ENCODE data around the gene THRB.
"Not testable (repeated sequence)": the region's sequence is repeated elsewhere in the genome, so short reads cannot be mapped to it uniquely, and the experiment has no call there.

The THRB gene

DNA sequence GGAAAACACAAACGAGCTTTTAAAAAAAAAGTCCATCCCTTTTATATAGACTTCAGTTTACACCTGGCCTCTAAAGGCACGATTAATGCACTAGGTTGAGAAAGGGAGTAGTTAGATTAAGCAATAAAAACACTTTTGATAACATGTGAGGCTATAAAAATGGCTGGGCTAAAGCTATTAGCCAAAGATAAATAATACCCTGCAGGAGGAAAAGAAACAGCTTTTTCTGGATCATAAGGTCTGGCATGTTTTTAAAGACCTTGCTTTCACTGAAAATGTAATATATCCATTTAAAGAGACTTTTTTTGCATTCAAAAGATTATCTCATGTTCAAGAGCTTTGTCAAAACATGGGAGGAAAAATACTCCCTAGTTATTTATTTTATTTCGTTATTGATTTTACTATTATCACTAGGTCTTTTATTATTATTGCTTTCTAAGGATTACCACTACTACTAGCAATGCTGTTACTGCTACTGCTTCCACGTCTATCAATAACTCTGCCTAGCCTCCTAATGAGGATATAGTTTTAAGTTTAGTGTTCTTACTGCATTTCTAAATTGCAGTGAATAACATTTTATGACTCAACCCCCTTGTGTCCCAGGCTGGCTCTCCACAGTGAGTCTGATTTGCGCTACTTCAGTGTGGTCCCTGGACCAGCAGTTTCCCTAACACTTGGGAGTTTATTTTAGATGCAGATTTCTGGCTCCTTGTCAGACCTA, 93.4 kb downstream of the THRB start:
- DNase-seq (ENCODE audit: low read depth) = no peak

DNA sequence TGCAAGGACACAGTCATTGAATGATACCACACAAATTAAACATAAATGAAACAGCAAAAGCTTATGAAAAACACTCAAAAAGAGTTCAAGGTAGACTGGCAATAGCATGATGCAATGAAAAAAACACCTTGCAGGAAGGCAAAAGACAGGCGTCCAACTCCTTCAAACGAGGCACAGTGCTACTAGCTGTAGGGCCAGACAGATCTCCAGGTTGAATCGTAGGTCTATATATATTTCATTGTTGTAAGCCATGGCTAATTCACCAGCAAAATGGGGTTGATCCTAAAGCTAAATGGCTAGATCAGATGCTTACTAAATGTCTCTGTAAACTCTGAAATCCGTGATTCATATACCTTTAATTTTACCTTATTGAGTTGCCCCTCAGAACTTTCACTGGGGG, 94.2 kb downstream of the THRB start:
- no peak for DNase-seq (ENCODE audit: low read depth)

DNA sequence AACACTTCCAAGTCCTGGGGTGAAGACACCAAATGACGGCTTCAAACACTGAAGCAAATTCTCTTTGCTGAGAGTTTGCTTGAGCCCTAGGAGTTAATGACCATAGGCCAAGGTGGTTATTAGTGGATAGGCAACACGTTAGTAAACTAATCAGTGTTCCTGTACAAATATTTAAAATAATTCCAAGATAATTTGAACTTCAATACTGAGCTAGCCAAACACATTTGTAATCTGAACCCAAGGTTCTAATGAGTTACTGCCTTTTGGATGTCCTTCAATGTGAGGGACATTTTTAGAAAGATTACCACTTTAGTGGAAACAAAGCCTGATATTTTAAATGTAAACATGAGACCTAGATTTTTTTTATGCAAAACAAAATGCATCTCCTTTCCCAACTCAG, 94.6 kb downstream of the THRB start:
- DNase-seq (ENCODE audit: low read depth) = no peak

DNA sequence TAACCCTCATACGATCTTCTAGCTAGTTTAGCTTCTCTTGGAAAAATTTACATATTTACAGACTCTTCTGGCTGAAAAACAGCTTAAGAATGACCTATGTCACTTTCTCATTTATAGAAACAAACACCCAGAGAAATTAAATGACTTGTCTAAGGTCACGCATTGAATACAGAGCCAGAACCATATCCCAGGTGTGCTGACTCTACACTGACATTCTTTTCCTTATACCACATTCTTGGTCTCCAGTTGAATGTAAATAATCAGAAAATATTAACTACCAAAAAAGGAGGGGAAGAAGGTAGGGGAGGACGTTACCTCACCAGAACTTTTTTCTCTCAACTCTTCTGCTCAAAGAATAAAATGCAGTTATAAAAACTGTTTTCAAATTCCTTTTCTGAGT, 95.0 kb downstream of the THRB start:
- no peak for DNase-seq (ENCODE audit: low read depth)

DNA sequence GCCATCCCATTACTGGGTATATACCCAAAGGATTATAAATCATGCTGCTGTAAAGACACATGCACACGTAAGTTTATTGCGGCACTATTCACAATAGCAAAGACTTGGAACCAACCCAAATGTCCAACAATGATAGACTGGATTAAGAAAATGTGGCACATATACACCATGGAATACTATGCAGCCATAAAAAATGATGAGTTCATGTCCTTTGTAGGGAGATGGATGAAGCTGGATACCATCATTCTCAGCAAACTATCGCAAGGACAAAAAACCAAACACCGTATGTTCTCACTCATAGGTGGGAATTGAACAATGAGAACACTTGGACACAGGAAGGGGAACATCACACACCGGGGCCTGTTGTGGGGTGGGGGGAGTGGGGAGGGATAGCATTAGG, 95.9 kb downstream of the THRB start:
- DNase-seq (ENCODE audit: low read depth) = not testable (repeated sequence)

DNA sequence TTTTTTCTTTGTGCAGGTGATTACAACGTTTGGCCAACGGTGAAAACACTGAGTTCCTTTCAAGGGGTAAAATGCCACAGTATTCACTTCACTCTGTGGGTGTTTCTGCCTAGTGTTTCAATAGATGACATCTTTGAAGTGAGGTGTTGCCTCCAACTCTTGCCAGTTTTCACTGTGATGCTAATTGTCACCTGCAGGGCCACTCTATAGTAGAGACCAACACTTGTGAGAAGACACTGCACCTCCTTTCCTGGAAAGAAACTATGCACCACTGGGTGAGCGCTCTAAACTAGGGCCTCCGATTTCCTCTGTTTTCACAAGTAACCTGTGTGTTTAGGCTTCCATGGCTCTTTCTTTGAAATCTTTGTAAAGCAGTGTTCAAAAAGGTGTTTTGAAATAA, 98.3 kb downstream of the THRB start:
- no peak for DNase-seq (ENCODE audit: low read depth)

DNA sequence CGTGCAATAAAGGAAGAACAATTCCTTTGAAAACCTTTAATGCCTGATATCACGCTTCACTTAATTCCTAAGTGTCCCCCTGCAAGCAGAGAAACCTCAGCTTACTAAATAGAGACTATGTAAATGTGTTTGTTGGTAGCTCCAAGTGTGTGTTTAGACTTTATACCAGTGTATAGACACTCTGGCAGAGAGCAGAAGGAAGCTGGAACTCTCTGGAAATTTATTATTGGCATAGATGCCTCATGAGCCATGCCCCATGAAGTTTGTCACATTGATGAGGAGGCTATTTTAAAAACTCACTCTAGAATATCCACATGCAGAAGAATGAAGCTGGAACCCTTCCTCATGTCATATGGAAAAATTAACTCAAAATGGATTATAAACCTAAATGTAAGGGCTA, 99.9 kb downstream of the THRB start:
- DNase-seq (ENCODE audit: low read depth) = no peak

DNA sequence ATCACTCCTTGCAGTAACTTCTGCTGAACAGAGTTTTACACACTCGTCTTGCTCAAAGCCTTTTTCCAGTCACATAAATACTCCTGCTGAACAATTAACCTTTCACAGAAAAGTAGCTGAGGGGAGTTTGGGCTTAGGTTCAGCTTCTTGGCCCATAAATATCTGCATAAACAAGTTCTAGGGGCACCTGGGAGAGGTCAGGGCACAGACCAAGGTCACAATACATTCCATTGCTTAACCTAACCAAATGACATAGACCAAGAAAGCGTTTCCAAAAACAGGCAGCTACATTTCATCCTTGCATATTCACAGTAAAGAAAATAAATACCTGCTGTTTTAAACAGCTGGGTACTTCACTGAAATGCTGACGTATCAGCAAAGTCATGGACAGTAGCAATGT, 101.3 kb downstream of the THRB start:
- DNase-seq (ENCODE audit: low read depth) = no peak

DNA sequence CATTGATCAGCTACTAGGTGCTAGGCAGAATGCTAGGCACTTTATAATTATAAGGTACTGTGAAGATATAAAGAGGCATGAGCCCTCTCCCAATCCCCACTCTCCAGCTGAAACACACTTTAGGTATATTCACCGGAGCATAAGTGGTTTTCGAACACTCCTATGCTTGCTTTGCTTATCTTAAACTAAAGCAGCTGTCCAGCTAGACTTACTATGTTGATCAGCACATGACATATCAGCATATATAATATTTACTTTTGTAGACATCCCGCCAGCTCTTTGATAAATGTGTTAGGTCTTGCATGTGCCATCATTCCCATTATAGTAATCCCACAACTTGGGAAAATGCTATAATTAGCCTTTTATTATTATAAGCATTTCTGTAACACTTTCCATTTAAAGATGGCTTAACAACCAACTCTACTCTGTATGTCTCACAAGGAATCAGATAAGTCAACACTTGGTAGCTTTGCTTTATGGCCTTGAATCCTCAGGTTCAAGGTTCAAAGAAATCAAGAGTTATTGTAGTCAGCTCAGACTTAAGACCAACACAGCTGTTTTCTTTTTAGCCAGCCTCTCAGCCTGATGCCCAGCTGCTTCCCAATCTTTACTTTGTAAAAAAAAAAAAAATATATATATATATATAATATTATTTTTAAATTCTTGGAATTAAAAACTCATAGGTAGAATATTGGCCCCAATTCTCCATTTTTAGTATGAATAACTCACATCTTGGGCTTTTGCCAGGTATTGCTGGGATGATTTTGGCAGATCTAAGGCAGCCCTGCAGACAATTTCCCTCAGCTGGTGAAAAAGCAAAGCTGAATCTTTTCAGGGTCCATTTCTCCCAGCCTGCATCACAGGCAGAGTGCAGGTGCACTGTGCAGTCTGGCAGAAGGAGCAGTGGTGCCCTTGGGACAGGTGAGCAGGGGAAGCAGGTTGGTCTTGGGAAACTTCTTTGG, 104.2 kb downstream of the THRB start:
- no peak for DNase-seq (ENCODE audit: low read depth)

DNA sequence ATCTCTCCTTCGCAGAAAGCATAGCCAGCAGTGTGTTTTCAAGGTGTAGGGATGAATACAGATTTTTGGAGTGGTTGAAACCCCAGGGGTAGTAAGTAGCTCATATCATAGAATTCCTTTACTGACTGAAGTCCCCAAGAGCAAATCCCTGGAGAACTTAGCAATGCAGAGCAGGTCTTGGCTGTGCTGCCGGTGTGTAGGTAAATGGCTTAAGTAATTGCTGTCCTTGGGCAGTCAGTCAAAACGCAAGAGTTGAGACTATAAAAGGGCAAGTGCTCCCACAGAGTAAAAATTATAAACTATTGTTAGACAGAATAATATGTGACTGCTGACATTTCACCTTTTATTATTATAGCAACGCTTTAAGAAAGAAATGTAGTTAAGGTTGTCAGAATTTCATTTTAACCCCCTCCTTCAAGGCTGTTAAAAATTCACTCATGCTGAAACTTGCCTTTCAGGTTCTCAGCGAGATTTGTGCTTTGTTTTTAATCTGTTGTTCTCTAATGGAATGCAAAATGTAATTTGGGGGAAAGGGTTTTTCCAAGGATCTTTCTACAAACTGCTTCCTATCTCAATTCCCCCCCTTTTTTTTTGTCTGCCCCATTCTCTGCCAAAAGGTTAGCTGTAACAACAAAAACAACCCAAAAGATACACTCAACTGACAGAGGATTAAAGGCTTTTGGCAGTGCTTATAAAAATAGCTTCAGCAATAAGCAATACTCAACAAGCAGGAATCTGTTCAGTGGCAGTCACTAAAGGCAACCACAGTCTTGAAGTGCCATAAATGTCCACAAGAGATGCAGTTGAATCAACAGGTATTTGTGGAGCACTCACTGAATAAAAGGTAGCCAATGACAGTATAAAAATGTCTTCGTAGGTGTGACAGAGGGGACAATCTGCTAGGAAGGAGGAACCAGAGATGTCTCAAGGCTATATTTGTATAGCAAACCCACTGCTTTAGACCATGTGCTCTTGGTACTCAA, 105.3 kb downstream of the THRB start:
- no peak for DNase-seq (ENCODE audit: low read depth)

DNA sequence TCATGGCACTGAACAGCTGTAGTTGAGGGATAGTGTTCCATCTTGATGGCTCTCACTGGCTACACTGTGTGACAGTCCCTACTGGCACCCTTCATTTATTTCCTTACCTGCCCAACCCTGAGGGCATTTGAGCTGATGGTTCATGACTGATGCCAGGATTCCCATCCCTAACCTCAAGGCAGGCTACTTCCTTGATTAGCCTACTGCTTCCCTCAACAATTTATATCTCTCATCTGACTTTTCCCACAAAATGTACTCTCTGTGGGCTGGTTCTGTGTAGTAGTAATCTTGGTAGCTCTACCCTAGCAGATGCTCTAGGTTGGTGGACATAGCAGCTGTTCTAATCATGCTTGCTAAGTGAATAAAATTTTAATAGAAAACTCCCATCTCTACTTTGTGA, 106.0 kb downstream of the THRB start:
- DNase-seq (ENCODE audit: low read depth) = no peak

DNA sequence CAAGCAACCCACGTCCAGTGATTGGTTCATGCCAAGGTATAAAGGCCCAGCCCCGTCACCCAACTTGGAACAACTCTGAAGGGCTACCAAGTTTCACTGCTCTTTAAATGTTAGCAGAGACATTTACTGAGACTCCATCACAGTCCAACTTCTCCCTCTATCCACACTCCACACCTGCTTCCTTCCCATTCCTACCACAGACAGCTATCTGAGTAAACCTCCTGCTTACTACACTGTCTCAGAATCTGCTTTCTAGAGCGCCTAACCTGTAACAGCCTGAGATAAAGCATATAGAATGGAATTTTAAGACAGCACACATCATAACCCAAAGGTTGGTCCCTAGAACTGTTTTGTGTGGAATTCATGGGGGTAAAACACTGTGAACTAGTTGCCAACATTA, 106.5 kb downstream of the THRB start:
- DNase-seq (ENCODE audit: low read depth) = no peak

DNA sequence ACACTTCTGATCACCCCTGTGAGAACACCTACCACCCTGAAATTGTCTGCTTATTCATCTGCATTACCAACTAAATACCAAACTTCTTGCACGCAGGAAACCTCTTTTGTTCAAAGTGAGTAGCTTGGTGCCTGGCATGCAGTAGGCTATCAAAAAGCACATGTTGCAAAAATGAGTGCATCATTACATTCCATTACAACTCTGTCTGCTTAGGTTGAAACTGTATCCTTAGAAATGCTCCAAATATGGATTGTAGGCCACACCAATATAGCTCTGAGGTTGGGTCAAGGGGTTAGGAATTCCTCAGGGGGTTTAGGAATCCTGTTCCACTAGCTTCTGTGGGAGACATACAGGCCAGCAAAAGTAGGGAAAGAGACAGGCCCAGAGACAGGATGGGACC, 107.2 kb downstream of the THRB start:
- DNase-seq (ENCODE audit: low read depth) = no peak

DNA sequence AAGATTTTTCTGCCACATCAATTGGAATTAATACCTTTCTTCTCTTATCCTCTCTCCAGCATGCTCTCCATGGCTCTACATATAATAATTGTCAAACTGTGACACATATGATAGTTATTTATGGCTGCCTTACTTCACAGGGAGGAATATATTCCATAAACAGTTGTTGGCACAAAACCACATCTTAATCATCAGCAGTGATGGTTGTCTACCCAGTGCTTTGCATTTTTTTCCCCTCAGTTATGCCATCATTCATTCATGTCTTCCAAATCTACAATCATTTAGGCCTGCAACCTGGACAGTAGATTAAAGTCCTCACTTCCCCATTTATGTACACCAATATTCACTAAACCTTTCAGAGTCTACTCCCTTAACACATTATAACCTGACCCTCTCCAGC, 107.7 kb downstream of the THRB start:
- no peak for DNase-seq (ENCODE audit: low read depth)

DNA sequence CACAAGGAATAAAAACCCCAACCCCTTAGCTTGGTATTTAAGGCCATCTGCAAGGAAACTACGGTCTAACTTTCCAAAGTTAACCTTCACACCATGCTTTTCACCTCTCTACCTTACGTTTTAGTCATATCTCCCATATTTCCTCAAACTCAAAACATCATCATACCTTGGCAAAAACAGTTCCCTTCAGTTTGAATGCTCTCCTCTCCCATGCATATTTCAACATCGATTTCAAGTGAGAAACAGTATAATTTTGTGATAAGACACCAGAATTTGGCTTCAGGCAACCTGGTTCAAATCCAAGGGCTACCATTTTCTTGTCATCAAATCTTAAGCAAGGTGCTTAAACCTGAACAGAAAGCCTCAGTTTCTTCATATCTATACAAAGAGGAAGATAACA, 108.2 kb downstream of the THRB start:
- no peak for DNase-seq (ENCODE audit: low read depth)

DNA sequence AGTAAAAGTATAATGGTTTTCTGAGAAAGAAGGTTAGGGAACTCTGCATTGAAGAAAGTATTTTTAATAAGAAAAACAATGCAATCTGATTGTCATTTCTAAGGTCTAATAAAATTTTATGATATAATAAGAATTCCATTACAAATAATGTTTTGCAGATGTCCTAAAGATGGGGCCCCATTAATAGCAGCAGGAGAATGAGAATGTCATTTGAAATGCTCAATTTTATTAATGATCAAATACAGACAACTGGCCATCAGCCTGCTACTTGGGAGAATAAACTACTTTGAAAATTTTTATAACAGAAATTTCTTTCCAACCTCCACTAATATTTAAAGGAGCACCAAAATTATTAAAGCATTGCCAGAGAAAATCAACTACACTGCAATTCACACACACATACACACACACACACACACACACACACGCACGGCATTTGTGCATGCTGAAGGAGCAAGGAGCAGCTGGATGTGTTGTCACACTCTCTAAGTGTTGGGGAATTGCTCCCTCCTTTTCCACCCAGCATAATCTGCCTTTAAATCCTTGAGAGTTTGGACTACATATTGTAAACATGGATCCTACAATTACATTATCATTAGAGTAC, 109.5 kb downstream of the THRB start:
- DNase-seq (ENCODE audit: low read depth) = no peak

DNA sequence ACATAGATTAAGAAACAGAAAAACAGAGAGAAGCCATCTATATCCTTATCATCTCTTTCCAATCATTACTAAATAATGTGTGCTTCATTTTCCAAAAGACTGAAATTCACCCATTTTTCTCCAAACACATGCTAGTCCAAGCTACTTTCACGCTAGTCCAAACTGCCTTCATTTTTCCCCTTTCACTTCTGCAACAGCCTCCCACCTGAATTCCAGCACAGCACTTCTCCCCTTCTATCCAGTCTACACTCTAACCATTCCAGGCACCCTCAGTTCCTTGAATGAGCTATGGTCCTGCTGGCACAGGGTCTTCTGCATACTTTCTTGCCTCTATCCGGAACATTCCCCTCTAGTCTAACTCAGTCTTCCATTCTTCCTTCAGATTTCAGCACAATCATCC, 112.0 kb downstream of the THRB start:
- no peak for DNase-seq (ENCODE audit: low read depth)

DNA sequence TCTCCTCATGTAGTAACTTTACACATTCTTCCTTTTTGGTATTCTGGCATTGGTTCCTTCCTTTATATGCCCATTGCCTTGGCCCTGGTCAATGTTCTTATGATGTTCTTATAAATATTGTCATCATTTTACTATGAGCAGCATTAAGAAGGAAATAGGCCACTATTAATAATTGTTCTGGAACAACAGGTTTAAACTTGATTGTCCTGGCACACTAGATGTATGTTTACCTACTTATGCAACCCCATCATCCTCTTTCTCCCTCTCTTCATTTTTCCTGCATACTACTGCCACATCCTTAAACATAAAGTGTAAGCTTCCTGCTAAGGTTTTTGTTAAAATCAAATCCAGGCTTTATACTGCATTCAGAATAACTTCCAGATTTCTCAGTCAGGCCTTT, 114.7 kb downstream of the THRB start:
- DNase-seq (ENCODE audit: low read depth) = no peak

DNA sequence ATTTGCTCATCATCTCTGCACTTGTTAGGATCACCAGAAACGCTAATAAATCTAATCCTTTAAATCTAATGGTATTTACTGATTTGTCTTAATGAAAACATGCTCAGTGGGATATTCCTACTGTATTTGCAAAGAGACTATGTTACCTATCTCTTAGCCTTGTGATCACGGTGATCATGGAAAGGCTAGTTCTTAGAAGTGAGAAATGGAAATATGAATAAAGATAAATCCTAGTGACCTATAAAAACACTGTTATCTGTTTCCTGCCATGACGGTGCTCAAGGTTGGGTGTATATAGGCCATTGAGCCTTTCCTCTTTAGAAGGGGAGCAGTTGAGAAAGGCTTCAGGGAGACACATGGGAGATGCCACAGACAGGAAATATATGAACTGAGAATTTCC, 116.3 kb downstream of the THRB start:
- no peak for DNase-seq (ENCODE audit: low read depth)

DNA sequence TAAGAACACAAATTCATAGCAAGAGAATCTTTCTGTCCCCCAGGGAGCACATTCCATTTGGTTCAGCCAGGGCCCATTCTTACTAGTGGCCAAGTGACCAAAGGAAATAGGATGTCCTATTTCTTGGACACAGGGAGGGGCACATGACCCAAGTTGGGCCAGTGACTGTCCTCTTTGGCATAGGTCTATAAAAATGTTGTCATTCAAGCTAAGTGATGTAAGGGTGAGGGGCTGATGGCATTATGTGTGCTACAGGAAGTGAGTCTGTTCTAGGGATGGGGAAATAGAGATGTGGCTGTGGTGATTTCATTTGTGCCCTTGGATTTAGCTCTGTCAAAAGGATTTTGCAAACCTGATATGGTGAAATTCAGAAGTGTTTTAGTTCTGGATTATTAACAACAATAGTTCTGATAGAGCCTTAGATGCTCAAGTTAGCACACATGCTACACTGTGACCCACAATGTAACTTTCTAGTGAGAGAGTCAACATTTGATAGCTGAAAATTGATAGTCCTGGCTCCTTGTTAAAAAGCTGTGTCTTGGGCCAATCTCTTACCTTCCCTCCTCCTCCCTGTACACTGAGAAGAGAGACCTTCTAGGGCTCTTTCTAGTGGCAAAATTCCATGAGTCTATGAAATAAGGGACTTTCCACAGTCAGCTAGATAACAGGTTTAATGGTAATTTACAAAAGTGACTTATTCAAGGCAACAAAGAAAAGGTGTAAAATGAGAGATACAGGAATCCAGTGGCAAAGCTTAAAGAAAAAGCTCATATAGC, 117.2 kb downstream of the THRB start:
- DNase-seq (ENCODE audit: low read depth) = no peak

DNA sequence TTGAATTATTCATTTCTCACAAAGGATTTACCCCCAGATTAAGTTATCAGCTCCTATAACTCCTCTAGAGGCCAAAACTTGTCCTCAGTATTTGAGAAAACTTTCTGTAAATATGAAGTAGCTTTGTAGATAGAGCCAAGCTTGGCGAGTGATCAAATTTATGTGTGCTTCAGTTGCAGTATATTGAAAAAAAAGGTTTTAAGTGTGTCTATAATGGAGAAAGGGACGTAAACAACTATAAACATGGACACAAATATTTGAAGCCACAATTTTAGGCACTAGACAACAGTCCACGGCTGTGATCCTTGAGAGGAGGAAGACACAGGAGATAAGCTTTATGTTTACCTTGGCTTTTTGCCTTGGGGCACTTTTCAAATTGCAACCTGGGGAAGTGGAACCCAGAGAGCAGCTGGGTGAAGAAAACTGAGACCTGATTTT, 118.7 kb downstream of the THRB start:
- no peak for DNase-seq (ENCODE audit: low read depth)
